ENCODE measurements around the gene ZNF205. TPM values are rescaled to one million over a fixed set of nuclear protein-coding genes. Genes with fewer than 3 reads are reported as not detected.
"Not testable (repeated sequence)": the region's sequence is repeated elsewhere in the genome, so short reads cannot be mapped to it uniquely, and the experiment has no call there.

ZNF205 gene
- total RNA-seq, 6 experiments from 2014 or later: 4.0 to 8.4 (median 5.4) TPM

DNA sequence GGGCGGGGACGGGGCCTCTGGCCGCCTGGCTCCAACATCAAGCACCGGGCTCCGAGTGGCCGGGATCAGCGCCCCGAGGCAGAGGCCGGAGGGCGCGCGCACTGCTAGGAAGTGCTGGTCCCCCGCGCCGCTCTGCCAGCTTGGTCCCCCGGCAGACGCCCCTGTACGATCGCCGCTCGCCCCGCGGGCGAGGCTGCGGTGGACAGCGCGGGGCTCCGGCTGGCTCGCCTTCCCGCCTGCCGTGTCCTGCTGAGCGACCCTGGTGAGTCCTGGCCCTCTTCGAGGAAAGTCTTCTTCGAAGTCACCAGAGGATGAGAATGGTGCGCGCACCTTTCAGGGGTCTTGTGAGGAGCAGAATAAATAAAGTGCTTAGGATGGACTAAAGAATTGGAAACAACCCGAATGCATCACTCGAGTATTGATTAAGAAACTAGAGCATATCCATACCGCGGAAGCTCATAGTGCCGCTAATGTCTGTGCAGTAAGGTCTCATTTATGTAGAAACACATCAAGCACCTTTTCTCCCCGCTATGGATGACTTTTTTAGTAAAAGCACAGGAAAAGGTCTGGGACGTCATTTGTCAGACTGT lies 22.8 kb downstream of the ZNF205 start:
- TF ChIP-seq, protein P1, sequence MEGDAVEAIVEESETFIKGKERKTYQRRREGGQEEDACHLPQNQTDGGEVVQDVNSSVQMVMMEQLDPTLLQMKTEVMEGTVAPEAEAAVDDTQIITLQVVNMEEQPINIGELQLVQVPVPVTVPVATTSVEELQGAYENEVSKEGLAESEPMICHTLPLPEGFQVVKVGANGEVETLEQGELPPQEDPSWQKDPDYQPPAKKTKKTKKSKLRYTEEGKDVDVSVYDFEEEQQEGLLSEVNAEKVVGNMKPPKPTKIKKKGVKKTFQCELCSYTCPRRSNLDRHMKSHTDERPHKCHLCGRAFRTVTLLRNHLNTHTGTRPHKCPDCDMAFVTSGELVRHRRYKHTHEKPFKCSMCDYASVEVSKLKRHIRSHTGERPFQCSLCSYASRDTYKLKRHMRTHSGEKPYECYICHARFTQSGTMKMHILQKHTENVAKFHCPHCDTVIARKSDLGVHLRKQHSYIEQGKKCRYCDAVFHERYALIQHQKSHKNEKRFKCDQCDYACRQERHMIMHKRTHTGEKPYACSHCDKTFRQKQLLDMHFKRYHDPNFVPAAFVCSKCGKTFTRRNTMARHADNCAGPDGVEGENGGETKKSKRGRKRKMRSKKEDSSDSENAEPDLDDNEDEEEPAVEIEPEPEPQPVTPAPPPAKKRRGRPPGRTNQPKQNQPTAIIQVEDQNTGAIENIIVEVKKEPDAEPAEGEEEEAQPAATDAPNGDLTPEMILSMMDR (IDR thresholded peaks at IDR 0.05): no peak
- no peak for TF ChIP-seq POLR2A (IDR thresholded peaks at IDR 0.05)
- peaks cover 0 to 6% (median 0%) of the 10 kb centered on the region in 4 donors for H3K36me3 ChIP-seq
- H3K27me3 ChIP-seq: no peaks in the 10 kb centered on the region
- H3K4me1 ChIP-seq: peaks cover 0 to 28% (median 4%) of the 10 kb centered on the region in 4 donors
- ATAC-seq (no peak), DNase-seq (no peak)
- intact Hi-C loops (cut with DNase I): no loop called here
- H3K4me3 ChIP-seq: peak overlapping the region; percentile 86 to 95 (median 88)
- H3K27ac ChIP-seq: peak overlapping the region; percentile 83 to 88 (median 85)
- no peaks in the 10 kb centered on the region for H3K9me3 ChIP-seq
- under 1% methylated on average over 18 of the region's 43 CpGs for WGBS (ENCODE audit: insufficient coverage, low coverage, low lambda C conversion rate, missing lambda C conversion rate)

DNA sequence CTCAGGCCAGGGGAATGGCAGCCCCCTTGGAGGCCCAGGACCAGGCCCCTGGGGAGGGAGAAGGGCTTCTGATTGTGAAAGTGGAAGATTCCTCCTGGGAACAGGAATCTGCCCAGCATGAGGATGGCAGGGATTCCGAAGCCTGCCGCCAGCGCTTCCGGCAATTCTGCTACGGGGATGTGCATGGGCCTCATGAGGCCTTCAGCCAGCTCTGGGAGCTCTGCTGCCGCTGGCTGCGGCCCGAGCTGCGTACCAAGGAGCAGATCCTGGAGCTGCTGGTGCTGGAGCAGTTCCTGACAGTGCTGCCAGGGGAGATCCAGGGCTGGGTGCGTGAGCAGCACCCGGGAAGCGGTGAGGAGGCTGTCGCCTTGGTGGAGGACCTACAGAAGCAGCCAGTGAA lies 24.9 kb downstream of the ZNF205 start:
- Histone ChIP-seq H3K4me1 (peaks cover 0 to 27% (median 4%) of the 10 kb centered on the region in 4 donors), H3K4me3 (no peak overlapping the region), H3K27me3 (no peaks in the 10 kb centered on the region), H3K9me3 (no peaks in the 10 kb centered on the region), H3K27ac (no peak overlapping the region), H3K36me3 (peaks cover 0 to 6% (median 0%) of the 10 kb centered on the region in 4 donors)
- no peak for ATAC-seq
- peak in 1 of 3 donors; percentile 43 for DNase-seq
- WGBS (ENCODE audit: insufficient coverage, low coverage, low lambda C conversion rate, missing lambda C conversion rate): 92% methylated on average over 7 of the region's 13 CpGs
- no peak for TF ChIP-seq POLR2A (IDR thresholded peaks at IDR 0.05)
- TF ChIP-seq, protein P1 (IDR thresholded peaks at IDR 0.05): no peak
- intact Hi-C loops (cut with DNase I): no loop called here

DNA sequence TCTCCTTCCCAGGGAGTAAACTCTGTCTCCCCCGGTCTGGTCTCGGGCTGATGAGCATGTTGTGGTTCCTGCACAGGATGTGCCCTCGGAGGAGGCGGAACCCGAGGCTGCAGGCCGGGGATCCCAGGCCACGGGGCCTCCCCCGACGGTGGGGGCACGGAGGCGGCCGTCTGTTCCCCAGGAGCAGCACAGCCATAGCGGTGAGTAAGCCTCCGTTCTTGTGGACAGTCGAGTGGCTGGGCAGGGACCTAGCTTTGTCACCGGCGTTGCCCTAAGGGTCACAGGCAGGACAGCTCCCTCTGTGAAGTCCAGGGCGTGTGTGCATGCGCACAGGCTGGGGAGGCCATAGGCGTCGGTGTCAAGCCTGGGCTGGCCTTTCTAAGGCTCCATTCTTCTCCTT lies 26.0 kb downstream of the ZNF205 start:
- H3K4me1 ChIP-seq: peaks cover 0 to 30% (median 7%) of the 10 kb centered on the region in 4 donors
- DNase-seq: peak in 1 of 3 donors; percentile 46
- no CpG with 5 or more reads among the region's 21 CpGs for whole genome bisulfite sequencing (ENCODE audit: insufficient coverage, low coverage, low lambda C conversion rate, missing lambda C conversion rate)
- H3K9me3 ChIP-seq: no peaks in the 10 kb centered on the region
- H3K27me3 ChIP-seq: no peaks in the 10 kb centered on the region
- ATAC-seq: no peak
- TF ChIP-seq POLR2A (IDR thresholded peaks at IDR 0.05): no peak
- TF ChIP-seq, protein P1 (IDR thresholded peaks at IDR 0.05): no peak
- no peak overlapping the region for H3K4me3 ChIP-seq
- intact Hi-C loops (cut with DNase I): no loop called here
- H3K27ac ChIP-seq: no peak overlapping the region
- H3K36me3 ChIP-seq: peaks cover 0 to 6% (median 0%) of the 10 kb centered on the region in 4 donors

DNA sequence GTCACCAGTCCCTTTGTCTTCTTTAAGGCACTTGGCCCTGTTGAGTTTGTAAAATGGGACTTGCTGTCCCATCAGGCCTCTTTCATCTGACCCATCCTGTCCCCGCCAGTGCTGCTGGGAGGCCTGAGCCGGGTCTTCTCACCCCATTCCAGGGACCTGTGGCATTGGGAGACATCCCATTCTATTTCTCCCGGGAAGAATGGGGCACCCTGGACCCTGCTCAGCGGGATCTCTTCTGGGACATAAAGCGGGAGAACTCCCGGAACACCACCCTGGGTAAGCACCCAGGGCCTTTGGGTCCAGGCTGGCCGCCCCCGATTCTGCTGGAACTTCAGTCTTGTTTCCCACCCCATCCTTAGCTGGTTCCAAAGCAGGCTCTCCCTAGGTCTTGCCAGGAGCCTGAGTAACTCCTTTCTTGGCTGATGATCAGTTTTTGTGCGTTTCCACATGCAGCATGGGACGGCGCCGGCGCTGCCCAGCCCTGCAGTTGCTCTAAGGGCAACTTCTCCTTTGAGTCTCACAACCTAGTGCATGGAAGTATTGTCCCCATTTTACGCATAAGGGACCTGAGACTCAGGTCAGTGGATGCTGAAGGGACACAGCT lies 26.5 kb downstream of the ZNF205 start:
- Histone ChIP-seq H3K27ac (no peak overlapping the region), H3K9me3 (no peaks in the 10 kb centered on the region), H3K36me3 (peaks cover 0 to 6% (median 0%) of the 10 kb centered on the region in 4 donors), H3K27me3 (no peaks in the 10 kb centered on the region), H3K4me3 (no peak overlapping the region), H3K4me1 (peaks cover 0 to 26% (median 9%) of the 10 kb centered on the region in 4 donors)
- DNase-seq (no peak), ATAC-seq (no peak)
- WGBS (ENCODE audit: insufficient coverage, low coverage, low lambda C conversion rate, missing lambda C conversion rate): 69% methylated on average over 4 of the region's 14 CpGs
- TF ChIP-seq, protein P1 (IDR thresholded peaks at IDR 0.05): no peak
- no peak for TF ChIP-seq POLR2A (IDR thresholded peaks at IDR 0.05)
- intact Hi-C loops (cut with DNase I): no loop called here

DNA sequence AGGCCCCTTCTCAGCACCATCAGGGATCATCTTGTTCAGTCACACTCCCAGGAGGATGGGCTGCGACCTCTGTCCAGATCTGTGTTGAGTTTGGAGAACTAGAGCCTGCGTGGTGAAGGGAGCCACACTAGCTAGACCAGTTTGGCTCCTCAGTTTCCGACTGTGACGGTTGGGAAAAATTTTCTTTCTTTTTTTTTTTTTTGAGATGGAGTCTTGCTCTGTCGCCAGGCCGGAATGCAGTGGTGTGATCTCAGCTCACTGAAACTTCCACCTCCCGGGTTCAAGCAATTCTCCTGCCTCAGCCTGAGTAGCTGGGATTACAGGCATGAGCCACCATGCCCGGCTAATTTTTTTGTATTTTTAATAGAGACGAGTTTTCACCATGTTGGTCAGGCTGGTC lies 27.2 kb downstream of the ZNF205 start:
- 92% methylated on average over 9 of the region's 9 CpGs for WGBS (ENCODE audit: insufficient coverage, low coverage, low lambda C conversion rate, missing lambda C conversion rate)
- H3K4me1 ChIP-seq: peaks cover 0 to 28% (median 12%) of the 10 kb centered on the region in 4 donors
- H3K27ac ChIP-seq; H3K36me3 ChIP-seq; H3K27me3 ChIP-seq; ATAC-seq; DNase-seq; intact Hi-C loops (cut with DNase I); H3K4me3 ChIP-seq; H3K9me3 ChIP-seq: not testable (repeated sequence)

Measured in right lobe of liver (tissue), 6 donors.